Effector memory CD4-positive, alpha-beta T cell (primary cell): ENCODE data around the gene LRP2.
"Not testable (repeated sequence)": the region's sequence is repeated elsewhere in the genome, so short reads cannot be mapped to it uniquely, and the experiment has no call there.

Source experiments
- DNase-seq, 3 donors: peaks; one replicate each; pipeline ENCODE4 v3.0.0-alpha.2; 2020
- H3K27ac ChIP-seq: 2 replicates; pipeline ENCODE4 v1.7.0; 2013; ENCODE audit warnings: mild to moderate bottlenecking, low read length, moderate library complexity; ENCODE audit not compliant: insufficient read depth, poor library complexity, severe bottlenecking
- H3K27me3 ChIP-seq: replicated peaks from 2 replicates; pipeline ENCODE4 v1.7.0; 2013; ENCODE audit warnings: mild to moderate bottlenecking, low read length; ENCODE audit not compliant: insufficient read depth, control insufficient read depth, poor library complexity, severe bottlenecking
- H3K36me3 ChIP-seq: 2 replicates; pipeline ENCODE4 v1.7.0; 2013; ENCODE audit warnings: mild to moderate bottlenecking, low read length, moderate library complexity; ENCODE audit not compliant: control insufficient read depth, insufficient read depth
- H3K4me1 ChIP-seq: 2 replicates; pipeline ENCODE4 v1.7.0; 2013; ENCODE audit warnings: low read length, mild to moderate bottlenecking; ENCODE audit not compliant: control insufficient read depth, insufficient read depth, poor library complexity, severe bottlenecking
- H3K4me3 ChIP-seq: 2 replicates; pipeline ENCODE4 v1.7.0; 2013; ENCODE audit warnings: low read length, low read depth, mild to moderate bottlenecking; ENCODE audit not compliant: insufficient read depth, poor library complexity, severe bottlenecking
- H3K9me3 ChIP-seq: 2 replicates; pipeline ENCODE4 v1.7.0; 2013; ENCODE audit warnings: mild to moderate bottlenecking, low read length, moderate library complexity; ENCODE audit not compliant: control insufficient read depth

The LRP2 gene

DNA sequence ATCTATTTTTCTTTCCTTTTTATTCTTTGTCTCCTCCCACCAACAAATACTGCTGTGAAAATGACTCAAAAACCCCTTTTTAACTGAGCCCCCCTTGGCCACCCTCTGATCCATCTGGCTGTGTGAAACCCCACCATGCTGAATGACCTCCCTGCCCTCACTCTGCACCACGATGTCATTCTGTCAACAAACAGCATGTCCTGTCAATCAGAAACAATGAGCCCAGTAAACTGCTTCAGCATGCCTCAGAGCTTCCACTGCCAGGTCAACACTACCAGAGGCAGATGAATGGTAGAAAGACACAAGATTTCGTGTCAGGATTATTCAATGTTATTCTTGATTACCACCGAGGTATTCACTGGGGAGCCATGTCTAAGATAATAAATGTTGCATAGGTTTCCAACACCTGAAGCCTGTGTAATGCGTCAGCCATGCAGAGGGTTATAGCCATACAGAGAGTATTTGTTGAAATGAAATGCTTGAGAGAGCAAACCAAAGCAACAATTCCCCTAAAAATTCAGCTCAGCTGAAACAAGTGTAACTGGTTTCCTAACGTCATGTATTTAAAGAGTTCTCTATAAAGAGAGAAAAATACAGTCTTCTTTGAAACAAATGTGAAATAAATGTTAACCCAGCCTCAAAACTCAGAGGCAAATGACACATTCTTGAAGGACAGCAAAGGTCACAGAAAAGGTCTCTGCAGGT is 76.7 kb downstream of the LRP2 start:
- H3K36me3 ChIP-seq = no peaks in the 10 kb centered on the region
- H3K4me1 ChIP-seq = no peaks in the 10 kb centered on the region
- no peak overlapping the region for H3K4me3 ChIP-seq
- no peak for DNase-seq
- no peak overlapping the region for H3K27ac ChIP-seq
- H3K9me3 ChIP-seq = no peaks in the 10 kb centered on the region
- no peaks in the 10 kb centered on the region for H3K27me3 ChIP-seq

DNA sequence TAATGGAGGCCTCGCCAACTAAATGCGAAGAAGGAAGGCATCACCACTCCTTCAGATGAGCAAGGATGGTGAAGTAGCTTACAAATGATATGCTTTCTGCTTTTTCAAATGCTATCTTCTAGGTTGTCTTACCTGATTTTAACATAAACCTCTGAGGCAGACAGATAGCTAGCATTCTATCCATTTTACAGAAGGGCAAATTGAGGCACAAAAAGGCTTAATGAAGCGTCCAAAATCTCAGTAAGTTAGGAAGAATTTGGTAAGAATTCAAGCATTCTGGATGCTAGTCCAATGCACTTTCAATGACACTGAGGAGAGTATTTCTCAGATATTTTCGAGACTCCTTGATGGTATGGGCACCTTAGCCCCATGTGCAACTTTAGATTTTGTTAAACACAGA is 81.8 kb downstream of the LRP2 start:
- Histone ChIP-seq H3K4me3 (no peak overlapping the region), H3K27ac (no peak overlapping the region), H3K4me1 (no peaks in the 10 kb centered on the region)

DNA sequence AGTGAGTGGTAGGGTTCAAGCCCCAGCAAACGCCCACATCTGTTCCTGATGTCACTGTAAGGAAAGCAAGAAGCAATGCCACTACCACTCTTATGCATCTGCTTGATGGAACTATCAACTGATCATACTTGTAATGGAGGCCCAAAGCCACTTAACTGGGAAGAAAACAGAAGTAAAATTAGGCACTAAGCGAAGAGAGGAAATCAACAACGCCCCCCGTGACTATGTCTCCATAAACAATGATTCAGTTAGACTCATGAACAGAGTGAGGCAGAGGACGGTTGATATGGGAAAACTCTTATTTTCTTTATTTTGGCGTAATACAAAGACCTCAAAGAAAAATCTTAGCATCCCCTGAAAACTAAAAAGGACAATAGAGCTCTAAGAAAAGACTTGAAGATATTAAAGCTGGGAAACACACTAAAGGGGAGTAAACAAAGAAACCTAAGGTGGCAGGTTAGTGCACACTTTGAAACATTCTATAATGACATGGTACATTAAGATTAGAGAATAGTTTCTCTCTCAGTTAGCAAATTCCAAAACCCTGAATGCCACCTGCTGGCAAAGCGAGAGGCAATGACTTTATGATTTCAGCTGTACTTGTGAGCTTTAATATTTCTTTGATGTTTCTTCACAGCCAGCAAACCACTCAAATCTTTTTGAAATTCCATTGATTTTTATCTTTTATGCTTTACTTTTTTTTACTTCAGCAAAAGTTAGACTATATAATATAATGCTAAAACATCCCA is 86.5 kb downstream of the LRP2 start:
- Histone ChIP-seq H3K4me3 (no peak overlapping the region), H3K4me1 (no peaks in the 10 kb centered on the region), H3K27ac (no peak overlapping the region), H3K9me3 (no peaks in the 10 kb centered on the region), H3K36me3 (no peaks in the 10 kb centered on the region), H3K27me3 (no peaks in the 10 kb centered on the region)
- DNase-seq = no peak

More for the DNA sequence above, 81.8 kb downstream of the LRP2 start:
- no peak for DNase-seq
- Histone ChIP-seq H3K9me3 (no peaks in the 10 kb centered on the region), H3K27me3 (no peaks in the 10 kb centered on the region), H3K36me3 (no peaks in the 10 kb centered on the region)

DNA sequence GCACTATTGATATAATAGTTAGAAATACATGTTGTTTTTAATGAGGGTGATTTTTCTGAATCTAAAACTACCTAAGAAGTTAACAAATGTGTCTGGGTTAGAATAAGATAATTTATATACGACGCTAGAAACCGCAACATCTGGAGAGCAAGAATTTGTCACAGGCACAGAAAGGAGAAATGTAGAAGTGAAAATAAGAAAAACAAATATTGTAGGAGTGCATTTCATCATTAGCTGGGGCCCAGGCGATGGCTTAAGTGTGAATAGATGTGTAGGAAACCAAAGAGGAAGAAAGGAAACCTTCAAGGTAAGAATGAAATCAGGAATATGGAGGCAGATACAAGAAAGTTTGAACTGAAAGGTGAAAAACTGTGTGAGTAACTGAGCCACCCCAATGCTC is 90.3 kb downstream of the LRP2 start:
- Histone ChIP-seq H3K9me3 (no peaks in the 10 kb centered on the region), H3K27me3 (no peaks in the 10 kb centered on the region), H3K4me3 (no peak overlapping the region), H3K27ac (no peak overlapping the region), H3K36me3 (no peaks in the 10 kb centered on the region), H3K4me1 (no peaks in the 10 kb centered on the region)
- DNase-seq = no peak

DNA sequence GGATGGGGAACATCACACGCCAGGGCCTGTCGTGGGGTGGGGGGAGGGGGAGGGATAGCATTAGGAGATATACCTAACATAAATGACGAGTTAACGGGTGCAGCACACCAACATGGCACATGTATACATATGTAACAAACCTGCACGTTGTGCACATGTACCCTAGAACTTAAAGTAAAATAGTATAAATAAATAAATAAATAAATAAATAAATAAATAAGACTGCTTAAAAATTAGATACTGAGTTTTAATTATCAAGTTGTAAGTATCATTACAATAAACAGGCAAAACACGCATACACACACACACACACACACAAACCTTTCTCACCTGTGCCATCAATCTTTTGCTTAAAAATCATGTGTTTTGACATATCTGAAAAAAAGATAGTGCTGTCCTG is 91.8 kb downstream of the LRP2 start:
- H3K27me3 ChIP-seq, H3K4me3 ChIP-seq, H3K27ac ChIP-seq, H3K36me3 ChIP-seq, H3K9me3 ChIP-seq, H3K4me1 ChIP-seq, DNase-seq: not testable (repeated sequence)

DNA sequence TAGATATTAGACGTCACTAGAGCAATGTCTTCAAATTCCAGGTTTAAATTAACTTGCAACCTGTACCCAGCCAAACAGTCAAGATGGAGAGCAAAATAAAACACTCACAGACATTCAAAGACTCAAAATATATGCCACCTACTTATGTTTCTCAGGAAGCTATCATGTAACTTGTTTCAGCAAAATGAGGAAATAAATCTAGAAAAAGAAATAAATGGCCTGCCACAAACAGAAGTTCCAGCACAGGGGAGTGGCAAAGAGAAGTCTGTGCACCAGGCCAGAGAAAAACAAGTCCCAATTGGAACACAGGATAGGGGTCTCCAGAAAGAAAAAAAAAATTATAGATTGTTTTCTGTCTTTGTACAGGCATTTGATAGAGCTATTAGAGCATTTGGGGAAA is 96.7 kb downstream of the LRP2 start:
- no peak for DNase-seq
- H3K9me3 ChIP-seq = no peaks in the 10 kb centered on the region

DNA sequence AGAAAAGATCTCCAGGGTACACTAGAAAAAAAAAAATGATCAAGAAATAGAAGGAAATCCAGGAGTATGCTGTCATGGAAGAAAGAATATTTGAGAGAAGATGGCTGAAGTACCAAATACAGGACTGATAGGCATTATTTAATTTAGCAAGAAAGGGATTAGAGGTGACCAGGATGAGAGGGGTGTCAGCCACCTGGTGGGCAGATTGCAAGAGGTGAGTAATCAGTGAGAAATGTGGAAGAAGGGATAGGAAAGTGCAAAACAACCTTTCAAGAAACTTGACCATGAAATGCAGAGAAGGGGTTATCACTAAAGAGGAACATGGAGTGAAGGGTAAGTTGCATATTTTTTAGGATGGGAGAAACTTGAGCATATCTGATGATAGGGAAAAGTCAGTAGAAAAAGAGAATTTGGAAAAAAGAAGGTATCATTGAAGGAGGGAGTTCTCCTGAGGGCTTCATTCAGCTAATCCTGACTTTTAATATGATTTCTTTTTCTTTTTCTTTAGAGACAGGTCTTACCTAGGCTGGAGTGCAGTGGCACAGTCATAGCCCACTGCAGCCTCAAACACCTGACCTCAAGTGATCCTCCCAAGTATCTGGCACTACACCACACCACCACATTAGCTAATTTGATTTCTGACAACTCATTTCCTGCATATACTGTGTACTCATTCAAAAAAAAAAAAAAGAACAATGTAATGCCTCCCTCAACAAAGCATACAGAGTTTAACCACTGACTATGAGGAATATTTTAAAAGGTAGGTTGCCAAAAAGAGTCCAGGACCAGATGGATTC is 101.3 kb downstream of the LRP2 start:
- H3K27ac ChIP-seq = no peak overlapping the region
- DNase-seq = no peak
- H3K9me3 ChIP-seq = no peaks in the 10 kb centered on the region
- no peak overlapping the region for H3K4me3 ChIP-seq
- H3K27me3 ChIP-seq = no peaks in the 10 kb centered on the region
- H3K4me1 ChIP-seq = no peaks in the 10 kb centered on the region
- no peaks in the 10 kb centered on the region for H3K36me3 ChIP-seq

More for the DNA sequence above, 96.7 kb downstream of the LRP2 start:
- Histone ChIP-seq H3K27me3 (no peaks in the 10 kb centered on the region), H3K4me3 (no peak overlapping the region), H3K27ac (no peak overlapping the region), H3K4me1 (no peaks in the 10 kb centered on the region), H3K36me3 (no peaks in the 10 kb centered on the region)

DNA sequence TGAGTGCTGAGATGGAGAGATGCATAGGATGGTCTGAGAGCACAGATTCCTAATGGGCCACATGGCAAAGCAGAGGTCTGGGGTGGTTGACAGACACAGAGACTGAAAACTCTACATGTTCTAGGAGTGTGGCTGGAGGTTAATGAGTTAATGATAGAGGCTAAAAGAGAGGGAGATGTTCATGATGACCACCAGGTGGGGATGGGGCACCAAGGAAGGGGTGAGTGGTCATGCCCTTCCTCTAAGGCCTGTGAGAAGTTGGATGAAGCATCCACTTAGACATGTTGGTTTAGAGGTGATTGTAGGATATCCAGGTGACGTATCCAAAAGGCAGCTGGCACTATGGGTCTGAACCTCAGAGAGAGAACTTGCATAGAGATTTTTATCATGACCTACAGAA is 102.1 kb downstream of the LRP2 start:
- Histone ChIP-seq H3K9me3 (no peaks in the 10 kb centered on the region), H3K36me3 (no peaks in the 10 kb centered on the region), H3K27ac (no peak overlapping the region), H3K27me3 (no peaks in the 10 kb centered on the region), H3K4me1 (no peaks in the 10 kb centered on the region), H3K4me3 (no peak overlapping the region)
- DNase-seq = no peak

DNA sequence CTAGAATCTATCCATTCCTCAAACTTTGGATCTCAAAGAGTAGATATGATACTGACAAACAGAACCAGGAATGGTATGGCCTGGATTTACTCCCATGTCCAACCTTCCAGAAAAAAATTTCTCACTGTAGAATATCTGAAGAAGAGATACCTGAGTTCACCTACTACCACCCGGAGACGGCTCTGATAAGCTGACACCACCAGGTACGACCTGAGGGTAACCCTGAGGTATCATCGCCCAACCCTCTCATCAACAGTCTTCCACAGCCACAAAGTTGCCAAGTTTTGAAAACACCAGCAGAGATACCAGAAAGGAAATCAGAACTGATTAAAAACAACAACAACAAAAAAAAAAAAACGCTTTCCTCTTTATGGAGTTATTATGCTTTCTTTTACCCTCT is 102.9 kb downstream of the LRP2 start:
- DNase-seq = no peak
- Histone ChIP-seq H3K9me3 (no peaks in the 10 kb centered on the region), H3K27ac (no peak overlapping the region), H3K4me1 (no peaks in the 10 kb centered on the region), H3K4me3 (no peak overlapping the region), H3K36me3 (no peaks in the 10 kb centered on the region), H3K27me3 (no peaks in the 10 kb centered on the region)
